Measurements from ENCODE around the gene MEGF10. TPM values are rescaled to one million over a fixed set of nuclear protein-coding genes. Genes with fewer than 3 reads are reported as not detected.

Gene MEGF10
- total and polyA plus RNA-seq, 8 donors, result 0.17 to 1.7 (median 0.76) TPM

DNA sequence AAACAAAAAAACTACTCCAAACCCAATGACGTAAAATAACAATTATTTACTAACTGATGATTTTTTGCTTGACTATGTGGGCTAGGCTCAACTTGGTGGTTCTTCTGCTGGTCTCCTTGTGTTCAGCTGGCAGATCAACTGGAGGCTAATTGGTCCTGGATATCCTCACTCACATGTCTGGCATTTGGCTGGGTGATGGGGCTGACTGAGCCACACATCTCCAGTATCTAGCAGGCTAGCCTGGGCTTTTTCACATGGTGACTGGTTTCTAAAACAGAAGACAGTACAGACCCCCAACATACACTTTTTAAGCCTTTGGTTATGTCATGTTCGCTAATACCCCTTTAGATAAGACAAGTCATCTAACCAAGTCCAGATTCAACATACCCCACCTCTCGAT lies 122.1 kb downstream of the MEGF10 start:
- DNase-seq, result no peak
- no peak overlapping the region for H3K4me3 ChIP-seq
- no peak for ATAC-seq
- no peaks in the 10 kb centered on the region for H3K27me3 ChIP-seq
- no peaks in the 10 kb centered on the region for H3K9me3 ChIP-seq
- TF ChIP-seq, protein P1, sequence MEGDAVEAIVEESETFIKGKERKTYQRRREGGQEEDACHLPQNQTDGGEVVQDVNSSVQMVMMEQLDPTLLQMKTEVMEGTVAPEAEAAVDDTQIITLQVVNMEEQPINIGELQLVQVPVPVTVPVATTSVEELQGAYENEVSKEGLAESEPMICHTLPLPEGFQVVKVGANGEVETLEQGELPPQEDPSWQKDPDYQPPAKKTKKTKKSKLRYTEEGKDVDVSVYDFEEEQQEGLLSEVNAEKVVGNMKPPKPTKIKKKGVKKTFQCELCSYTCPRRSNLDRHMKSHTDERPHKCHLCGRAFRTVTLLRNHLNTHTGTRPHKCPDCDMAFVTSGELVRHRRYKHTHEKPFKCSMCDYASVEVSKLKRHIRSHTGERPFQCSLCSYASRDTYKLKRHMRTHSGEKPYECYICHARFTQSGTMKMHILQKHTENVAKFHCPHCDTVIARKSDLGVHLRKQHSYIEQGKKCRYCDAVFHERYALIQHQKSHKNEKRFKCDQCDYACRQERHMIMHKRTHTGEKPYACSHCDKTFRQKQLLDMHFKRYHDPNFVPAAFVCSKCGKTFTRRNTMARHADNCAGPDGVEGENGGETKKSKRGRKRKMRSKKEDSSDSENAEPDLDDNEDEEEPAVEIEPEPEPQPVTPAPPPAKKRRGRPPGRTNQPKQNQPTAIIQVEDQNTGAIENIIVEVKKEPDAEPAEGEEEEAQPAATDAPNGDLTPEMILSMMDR (IDR thresholded peaks at IDR 0.05), result no peak
- no peaks in the 10 kb centered on the region for H3K4me1 ChIP-seq
- no peak overlapping the region for H3K27ac ChIP-seq
- H3K36me3 ChIP-seq, result no peaks in the 10 kb centered on the region
- intact Hi-C loops (cut with DNase I), result no loop called here

DNA sequence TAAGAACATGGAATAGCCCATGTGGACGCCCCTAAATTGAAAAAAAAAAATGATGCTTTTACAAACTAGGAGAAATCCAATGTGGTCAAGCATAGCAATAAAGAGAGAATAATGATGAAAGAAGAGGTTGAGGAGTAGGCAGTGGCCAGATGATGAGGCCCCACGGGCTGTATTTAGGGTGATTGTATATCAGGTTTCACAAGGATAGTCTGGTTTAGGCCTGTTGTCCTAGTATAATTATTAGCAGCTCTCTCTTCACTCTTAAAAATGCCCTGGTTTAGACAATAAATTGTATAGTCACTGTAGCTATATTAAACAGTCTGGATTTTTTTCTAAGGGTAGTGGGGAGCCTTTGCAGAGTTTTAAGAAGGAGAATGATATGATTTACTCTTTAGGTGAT lies 124.4 kb downstream of the MEGF10 start:
- Histone ChIP-seq H3K9me3 (no peaks in the 10 kb centered on the region), H3K4me3 (no peak overlapping the region), H3K27me3 (no peaks in the 10 kb centered on the region), H3K4me1 (no peaks in the 10 kb centered on the region), H3K27ac (no peak overlapping the region), H3K36me3 (no peaks in the 10 kb centered on the region)
- TF ChIP-seq, protein P1 (IDR thresholded peaks at IDR 0.05), result no peak
- ATAC-seq (no peak), DNase-seq (no peak)
- intact Hi-C loops (cut with DNase I), result no loop called here

DNA sequence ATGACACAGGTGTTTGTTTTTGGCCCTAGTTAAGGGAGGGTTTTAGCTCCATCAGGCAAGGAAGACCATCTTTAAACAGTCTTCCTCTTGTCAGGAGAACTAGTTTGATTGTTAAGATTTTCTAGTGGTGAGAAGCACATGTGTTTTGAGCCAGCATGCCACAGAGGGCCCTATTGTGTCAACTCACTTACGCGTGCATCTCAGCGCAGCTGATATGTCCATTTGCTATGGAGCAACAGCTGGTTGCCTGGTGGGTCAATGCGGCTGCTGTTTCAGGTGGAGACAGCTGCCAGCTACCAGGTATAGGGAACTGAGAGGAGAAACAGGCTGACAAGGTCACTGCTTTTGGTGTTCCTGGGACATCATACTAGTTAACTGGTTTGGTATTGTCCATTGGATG lies 126.3 kb downstream of the MEGF10 start:
- intact Hi-C loops (cut with DNase I), result no loop called here
- DNase-seq (no peak), ATAC-seq (no peak)
- H3K4me3 ChIP-seq, result no peak overlapping the region
- H3K9me3 ChIP-seq, result no peaks in the 10 kb centered on the region
- TF ChIP-seq, protein P1 (IDR thresholded peaks at IDR 0.05), result no peak
- no peaks in the 10 kb centered on the region for H3K36me3 ChIP-seq
- H3K27ac ChIP-seq, result no peak overlapping the region
- H3K27me3 ChIP-seq, result no peaks in the 10 kb centered on the region
- no peaks in the 10 kb centered on the region for H3K4me1 ChIP-seq

DNA sequence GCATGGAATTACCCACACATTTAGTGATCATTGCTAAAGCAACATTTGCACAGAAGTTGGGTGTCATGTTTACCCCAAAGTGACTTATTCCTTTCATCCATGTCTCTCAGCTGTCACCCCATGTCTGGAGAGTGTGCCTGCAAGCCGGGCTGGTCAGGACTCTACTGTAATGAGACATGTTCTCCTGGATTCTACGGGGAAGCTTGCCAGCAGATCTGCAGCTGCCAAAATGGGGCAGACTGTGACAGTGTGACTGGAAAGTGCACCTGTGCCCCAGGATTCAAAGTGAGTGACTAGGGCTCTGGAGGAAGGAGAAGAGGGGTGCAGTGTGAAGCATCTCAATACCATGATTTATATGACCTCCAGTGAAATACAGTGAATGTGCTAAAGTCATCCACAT lies 126.9 kb downstream of the MEGF10 start:
- no peaks in the 10 kb centered on the region for H3K36me3 ChIP-seq
- TF ChIP-seq, protein P1 (IDR thresholded peaks at IDR 0.05), result no peak
- H3K9me3 ChIP-seq, result no peaks in the 10 kb centered on the region
- ATAC-seq, result no peak
- no peak overlapping the region for H3K4me3 ChIP-seq
- no peak for DNase-seq
- no peaks in the 10 kb centered on the region for H3K4me1 ChIP-seq
- H3K27ac ChIP-seq, result no peak overlapping the region
- intact Hi-C loops (cut with DNase I), result no loop called here
- H3K27me3 ChIP-seq, result no peaks in the 10 kb centered on the region

DNA sequence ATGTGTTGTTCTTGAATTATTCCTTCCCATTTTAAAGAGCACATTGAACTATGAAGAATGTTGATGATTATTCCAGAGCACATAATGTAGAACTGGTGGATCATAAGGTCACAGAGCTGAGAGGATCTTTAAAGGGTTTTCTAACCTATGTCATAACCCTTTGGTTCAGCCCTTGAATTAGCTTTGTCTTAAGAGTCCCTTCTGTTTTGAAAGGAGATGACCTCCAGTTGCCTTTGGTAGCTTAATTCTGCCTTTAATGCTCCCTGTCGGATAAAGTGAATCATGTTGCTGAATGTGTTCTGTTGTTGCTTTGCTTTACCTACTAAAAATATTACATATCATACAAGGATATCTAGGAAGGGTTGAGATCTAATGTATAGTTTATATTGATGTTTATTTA lies 127.8 kb downstream of the MEGF10 start:
- intact Hi-C loops (cut with DNase I), result no loop called here
- DNase-seq, result no peak
- Histone ChIP-seq H3K27me3 (no peaks in the 10 kb centered on the region), H3K36me3 (no peaks in the 10 kb centered on the region), H3K4me3 (no peak overlapping the region), H3K4me1 (no peaks in the 10 kb centered on the region), H3K27ac (no peak overlapping the region), H3K9me3 (no peaks in the 10 kb centered on the region)
- TF ChIP-seq, protein P1 (IDR thresholded peaks at IDR 0.05), result no peak
- ATAC-seq, result no peak
